ENCODE measurements around the gene PCSK5.

GRCh38 chr9:76095585-76095984 is 205.1 kb downstream of the PCSK5 start:
- TF ChIP-seq POLR2A (IDR thresholded peaks at IDR 0.05; ENCODE audit: low read length) (no peak), GATA1 (IDR thresholded peaks at IDR 0.05; ENCODE audit: low read depth, low read length) (no peak)
